ENCODE measurements around the gene GTPBP6.
A peak's percentile ranks its signal among the peaks of the same experiment; 100 is the strongest.

GTPBP6 gene

GRCh38 chrX:346034-346813 is 27.6 kb upstream of the GTPBP6 start:
- Histone ChIP-seq H3K4ac (ENCODE audit: low read depth, low read length) (no peak overlapping the region), H3K36me3 (ENCODE audit: control insufficient read depth in 1 of 2, insufficient read depth in 2 of 2, low read length in 2 of 2) (peaks cover 28 to 48% of the 10 kb centered on the region in 2 experiments), H3K27me3 (ENCODE audit: insufficient read depth, low read length) (no peaks in the 10 kb centered on the region), H4K91ac (ENCODE audit: low read depth, low read length) (no peak overlapping the region), H3K4me1 (ENCODE audit: control insufficient read depth in 1 of 2, insufficient read depth in 2 of 2, low read length in 2 of 2) (peaks cover 4 to 7% of the 10 kb centered on the region in 2 experiments), H3K9ac (ENCODE audit: low read length) (no peak overlapping the region), H3K27ac (ENCODE audit: low read depth, low read length) (no peak overlapping the region), H2BK120ac (ENCODE audit: insufficient read depth, low read length, poor library complexity) (no peak overlapping the region), H3K18ac (ENCODE audit: low read length) (no peak overlapping the region), H2BK5ac (ENCODE audit: low read depth, low read length, poor library complexity) (no peak overlapping the region), H4K8ac (ENCODE audit: low read depth, low read length) (no peak overlapping the region), H3K4me3 (ENCODE audit: low read depth, low read length) (peak overlapping the region; percentile 15), H3K9me3 (ENCODE audit: insufficient read depth, low read depth, low read length) (peaks cover 7% of the 10 kb centered on the region), H2BK12ac (ENCODE audit: low read length) (no peak overlapping the region), H3K23ac (ENCODE audit: low read length) (no peak overlapping the region), H2AFZ (ENCODE audit: insufficient read depth, low read length, poor library complexity) (no peak overlapping the region), H3K14ac (ENCODE audit: low read length) (no peak overlapping the region), H3K79me2 (ENCODE audit: control insufficient read depth, insufficient read depth, low read length, poor library complexity) (peaks cover 2% of the 10 kb centered on the region), H2AK5ac (ENCODE audit: low read length) (no peak overlapping the region), H3K4me2 (ENCODE audit: low read length) (no peak overlapping the region), H3K79me1 (ENCODE audit: low read length) (peaks cover 2% of the 10 kb centered on the region), H4K12ac (ENCODE audit: low read depth, low read length) (no peak overlapping the region)
- WGBS (ENCODE audit: extremely low coverage, insufficient coverage, insufficient read length) = no CpG with 5 or more reads among the region's 75 CpGs
- no peak for DNase-seq

GRCh38 chrX:345020-345925 is 26.7 kb upstream of the GTPBP6 start:
- no peak overlapping the region for H3K14ac ChIP-seq (ENCODE audit: low read length)

GRCh38 chrX:344371-344901 is 25.8 kb upstream of the GTPBP6 start:
- Histone ChIP-seq H4K12ac (ENCODE audit: low read depth, low read length) (peak overlapping the region; percentile 21), H3K9me3 (ENCODE audit: insufficient read depth, low read depth, low read length) (peaks cover 11% of the 10 kb centered on the region), H3K79me1 (ENCODE audit: low read length) (peaks cover 2% of the 10 kb centered on the region), H3K9ac (ENCODE audit: low read length) (no peak overlapping the region), H4K91ac (ENCODE audit: low read depth, low read length) (no peak overlapping the region), H2AK5ac (ENCODE audit: low read length) (no peak overlapping the region), H3K36me3 (ENCODE audit: control insufficient read depth in 1 of 2, insufficient read depth in 2 of 2, low read length in 2 of 2) (peaks cover 33 to 48% of the 10 kb centered on the region in 2 experiments), H3K27ac (ENCODE audit: low read depth, low read length) (no peak overlapping the region), H3K4me2 (ENCODE audit: low read length) (no peak overlapping the region), H4K8ac (ENCODE audit: low read depth, low read length) (no peak overlapping the region), H3K23ac (ENCODE audit: low read length) (no peak overlapping the region), H3K79me2 (ENCODE audit: control insufficient read depth, insufficient read depth, low read length, poor library complexity) (peaks cover 2% of the 10 kb centered on the region), H3K14ac (ENCODE audit: low read length) (no peak overlapping the region), H2BK120ac (ENCODE audit: insufficient read depth, low read length, poor library complexity) (no peak overlapping the region), H3K27me3 (ENCODE audit: insufficient read depth, low read length) (no peaks in the 10 kb centered on the region), H3K4me1 (ENCODE audit: control insufficient read depth in 1 of 2, insufficient read depth in 2 of 2, low read length in 2 of 2) (peaks cover 4 to 7% of the 10 kb centered on the region in 2 experiments), H2AFZ (ENCODE audit: insufficient read depth, low read length, poor library complexity) (no peak overlapping the region), H2BK5ac (ENCODE audit: low read depth, low read length, poor library complexity) (no peak overlapping the region), H3K4me3 (ENCODE audit: low read depth, low read length) (no peak overlapping the region), H2BK12ac (ENCODE audit: low read length) (no peak overlapping the region), H3K4ac (ENCODE audit: low read depth, low read length) (no peak overlapping the region), H3K18ac (ENCODE audit: low read length) (no peak overlapping the region)
- DNase-seq = no peak
- WGBS (ENCODE audit: extremely low coverage, insufficient coverage, insufficient read length) = no CpG with 5 or more reads among the region's 47 CpGs

More at GRCh38 chrX:345020-345925, 26.7 kb upstream of the GTPBP6 start:
- Histone ChIP-seq H3K4me1 (ENCODE audit: control insufficient read depth in 1 of 2, insufficient read depth in 2 of 2, low read length in 2 of 2) (peaks cover 4 to 7% of the 10 kb centered on the region in 2 experiments), H4K12ac (ENCODE audit: low read depth, low read length) (no peak overlapping the region), H3K9me3 (ENCODE audit: insufficient read depth, low read depth, low read length) (peaks cover 11% of the 10 kb centered on the region), H3K4me3 (ENCODE audit: low read depth, low read length) (no peak overlapping the region), H2BK12ac (ENCODE audit: low read length) (no peak overlapping the region), H3K27me3 (ENCODE audit: insufficient read depth, low read length) (no peaks in the 10 kb centered on the region), H3K79me1 (ENCODE audit: low read length) (peaks cover 2% of the 10 kb centered on the region), H3K27ac (ENCODE audit: low read depth, low read length) (no peak overlapping the region), H3K79me2 (ENCODE audit: control insufficient read depth, insufficient read depth, low read length, poor library complexity) (peaks cover 2% of the 10 kb centered on the region), H3K36me3 (ENCODE audit: control insufficient read depth in 1 of 2, insufficient read depth in 2 of 2, low read length in 2 of 2) (peaks cover 33 to 50% of the 10 kb centered on the region in 2 experiments), H4K8ac (ENCODE audit: low read depth, low read length) (no peak overlapping the region), H3K4me2 (ENCODE audit: low read length) (no peak overlapping the region), H2AFZ (ENCODE audit: insufficient read depth, low read length, poor library complexity) (no peak overlapping the region), H4K91ac (ENCODE audit: low read depth, low read length) (no peak overlapping the region), H3K9ac (ENCODE audit: low read length) (no peak overlapping the region), H2BK120ac (ENCODE audit: insufficient read depth, low read length, poor library complexity) (no peak overlapping the region), H3K23ac (ENCODE audit: low read length) (no peak overlapping the region), H3K4ac (ENCODE audit: low read depth, low read length) (no peak overlapping the region), H3K18ac (ENCODE audit: low read length) (no peak overlapping the region), H2BK5ac (ENCODE audit: low read depth, low read length, poor library complexity) (no peak overlapping the region), H2AK5ac (ENCODE audit: low read length) (no peak overlapping the region)
- WGBS (ENCODE audit: extremely low coverage, insufficient coverage, insufficient read length) = no CpG with 5 or more reads among the region's 63 CpGs
- DNase-seq = no peak

DNA sequence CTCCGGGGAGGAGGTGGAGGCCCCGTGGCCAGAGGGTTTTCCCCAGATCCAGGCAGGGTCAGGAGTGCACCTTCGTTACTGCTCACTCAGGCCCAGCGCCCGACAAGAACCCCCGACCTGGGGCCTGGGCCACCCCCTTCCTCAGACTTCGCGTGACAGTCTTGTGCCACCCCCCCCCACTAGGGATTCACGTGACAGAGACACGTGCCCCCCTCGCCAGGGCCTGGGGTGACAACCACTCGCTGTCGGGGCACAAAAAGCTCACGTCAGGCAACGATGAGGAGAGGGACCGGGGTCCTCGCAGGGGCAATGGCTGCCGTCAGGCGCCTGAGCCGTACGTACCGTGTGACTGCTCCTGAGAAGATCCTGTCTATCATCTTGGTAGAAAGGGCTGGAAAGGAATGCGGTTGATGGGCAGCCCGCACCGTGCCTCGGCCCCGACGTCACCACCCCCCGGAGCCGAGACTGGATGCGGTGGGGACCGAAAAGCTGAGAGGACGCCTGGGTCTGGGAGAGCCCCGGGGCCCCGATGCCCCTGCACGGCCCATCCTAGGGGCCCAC is 23.0 kb upstream of the GTPBP6 start:
- Histone ChIP-seq H3K27ac (ENCODE audit: low read depth, low read length) (no peak overlapping the region), H4K12ac (ENCODE audit: low read depth, low read length) (no peak overlapping the region)

More for the DNA sequence above, 23.0 kb upstream of the GTPBP6 start:
- no peak for DNase-seq
- Histone ChIP-seq H3K18ac (ENCODE audit: low read length) (no peak overlapping the region), H2AFZ (ENCODE audit: insufficient read depth, low read length, poor library complexity) (no peak overlapping the region), H2BK5ac (ENCODE audit: low read depth, low read length, poor library complexity) (no peak overlapping the region), H2BK12ac (ENCODE audit: low read length) (no peak overlapping the region), H4K8ac (ENCODE audit: low read depth, low read length) (no peak overlapping the region), H3K4me2 (ENCODE audit: low read length) (no peak overlapping the region), H2BK120ac (ENCODE audit: insufficient read depth, low read length, poor library complexity) (no peak overlapping the region), H3K79me2 (ENCODE audit: control insufficient read depth, insufficient read depth, low read length, poor library complexity) (no peaks in the 10 kb centered on the region), H3K27me3 (ENCODE audit: insufficient read depth, low read length) (no peaks in the 10 kb centered on the region), H3K9ac (ENCODE audit: low read length) (no peak overlapping the region), H3K14ac (ENCODE audit: low read length) (no peak overlapping the region), H2AK5ac (ENCODE audit: low read length) (no peak overlapping the region), H3K79me1 (ENCODE audit: low read length) (no peaks in the 10 kb centered on the region), H4K91ac (ENCODE audit: low read depth, low read length) (no peak overlapping the region), H3K4ac (ENCODE audit: low read depth, low read length) (no peak overlapping the region), H3K36me3 (ENCODE audit: control insufficient read depth in 1 of 2, insufficient read depth in 2 of 2, low read length in 2 of 2) (peaks cover 42 to 57% of the 10 kb centered on the region in 2 experiments), H3K9me3 (ENCODE audit: insufficient read depth, low read depth, low read length) (peaks cover 22% of the 10 kb centered on the region), H3K23ac (ENCODE audit: low read length) (no peak overlapping the region), H3K4me3 (ENCODE audit: low read depth, low read length) (no peak overlapping the region), H3K4me1 (ENCODE audit: control insufficient read depth in 1 of 2, insufficient read depth in 2 of 2, low read length in 2 of 2) (no peaks in the 10 kb centered on the region)
- WGBS (ENCODE audit: extremely low coverage, insufficient coverage, insufficient read length) = no CpG with 5 or more reads among the region's 36 CpGs
